NCI-H1694 (cell line): ENCODE measurements around the gene HECA.
A peak's percentile ranks its signal among the peaks of the same experiment; 100 is the strongest.

ENCODE experiments used
- DNase-seq: peaks from one replicate; lab custom pipeline; 2025; lab: John Stamatoyannopoulos, UW

The HECA gene

GRCh38 chr6:139161169-139161568, 26.3 kb downstream of the HECA start:
- DNase-seq = no peak

DNA sequence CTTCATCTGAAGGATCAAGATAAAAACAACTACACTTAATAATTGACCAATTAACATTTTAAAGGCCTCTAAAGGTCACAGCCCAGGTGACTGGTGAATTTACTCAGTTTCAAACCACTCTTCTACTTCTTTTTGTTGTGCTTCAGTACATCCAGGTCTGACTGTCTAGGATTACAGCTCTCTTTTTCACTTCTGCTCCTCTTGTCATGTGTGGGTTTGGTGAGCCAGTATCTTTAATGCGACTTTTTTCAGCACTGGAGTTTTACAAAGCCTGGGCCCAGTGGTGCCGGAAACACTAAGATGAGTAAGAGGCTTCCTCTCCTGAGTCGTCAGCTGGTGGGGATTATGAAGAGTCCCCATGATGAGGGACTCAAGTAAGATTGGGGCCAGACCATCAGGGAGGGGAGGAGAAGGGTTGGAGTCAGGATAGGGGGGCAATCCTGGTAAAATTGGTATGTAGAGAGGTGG, 27.0 kb downstream of the HECA start:
- no peak for DNase-seq

GRCh38 chr6:139164001-139164400, 29.1 kb downstream of the HECA start:
- no peak for DNase-seq

DNA sequence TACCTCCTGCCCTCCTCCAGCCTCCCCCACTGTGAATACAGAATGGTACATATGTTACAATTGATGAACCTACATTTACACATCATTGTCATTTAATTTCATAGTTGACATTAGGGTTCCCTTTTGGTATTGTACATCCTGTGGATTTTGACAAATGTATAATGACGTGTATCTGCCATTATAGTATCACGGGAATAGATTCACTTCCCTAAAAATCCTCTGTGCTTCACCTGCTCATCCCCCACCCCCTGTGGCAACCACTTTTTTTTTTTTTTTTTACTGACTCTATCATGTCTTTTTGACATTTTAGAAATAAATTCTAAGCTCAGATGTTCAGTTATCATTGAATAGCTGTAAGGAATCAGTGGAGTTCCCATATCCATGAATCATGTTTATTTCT, 30.4 kb downstream of the HECA start:
- no peak for DNase-seq

GRCh38 chr6:139166238-139166955, 31.5 kb downstream of the HECA start:
- DNase-seq = no peak

DNA sequence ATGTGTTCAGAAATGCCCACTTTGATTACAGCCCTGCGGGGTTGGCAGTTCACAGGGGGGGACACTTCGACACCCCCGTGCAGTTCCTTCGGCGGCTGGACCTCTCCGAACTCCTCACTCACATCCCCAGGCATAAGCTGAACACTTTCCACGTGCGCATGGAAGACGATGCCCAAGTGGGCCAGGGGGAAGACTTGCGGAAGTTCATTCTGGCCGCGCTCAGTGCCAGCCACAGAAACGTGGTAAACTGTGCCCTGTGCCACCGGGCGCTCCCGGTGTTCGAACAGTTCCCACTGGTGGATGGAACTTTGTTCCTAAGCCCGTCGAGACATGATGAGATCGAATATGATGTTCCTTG, 32.1 kb downstream of the HECA start:
- DNase-seq = no peak

GRCh38 chr6:139172151-139172550, 37.3 kb downstream of the HECA start:
- DNase-seq = no peak

DNA sequence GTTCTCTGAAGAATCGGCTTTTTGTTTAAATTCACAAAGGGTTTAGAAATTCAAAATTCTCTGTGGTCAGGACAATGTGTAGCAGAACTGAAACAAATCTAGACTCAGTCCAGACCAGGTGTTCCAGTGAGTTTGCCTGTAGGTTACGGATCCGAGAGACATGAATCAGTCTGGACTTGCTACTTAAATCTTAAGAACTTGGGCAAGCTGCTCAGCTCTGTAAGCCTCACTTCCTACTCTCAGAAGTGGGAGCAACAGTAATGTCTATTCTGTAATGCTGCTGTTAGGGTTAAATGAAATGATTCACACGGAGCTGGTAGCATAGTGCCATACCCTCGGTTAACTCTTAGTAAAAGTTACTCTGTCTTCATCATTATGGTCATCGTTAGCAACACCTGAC, 37.7 kb downstream of the HECA start:
- no peak for DNase-seq

DNA sequence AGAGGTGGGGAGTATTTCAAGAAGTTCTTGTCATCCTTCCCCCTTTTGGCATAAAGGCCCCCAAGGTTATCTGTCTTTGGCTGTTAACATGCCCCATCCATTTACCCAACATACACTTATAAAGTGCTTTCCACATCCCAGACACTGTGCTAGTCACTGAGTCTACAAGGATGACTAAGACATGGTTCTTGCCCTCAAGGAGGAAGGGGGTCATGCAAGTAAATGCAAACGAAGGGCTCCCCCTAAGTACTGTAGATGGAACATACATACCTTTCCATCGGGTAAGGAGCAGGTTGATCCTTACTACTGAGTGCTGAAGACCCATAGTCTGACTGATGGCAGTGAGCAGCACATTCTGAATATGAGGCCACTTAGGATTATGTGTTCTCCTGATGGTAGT, 38.3 kb downstream of the HECA start:
- no peak for DNase-seq

- no peak for DNase-seq
Observed at GRCh38 chr6:139173822-139174221, 38.9 kb downstream of the HECA start.

- DNase-seq = no peak
Observed at GRCh38 chr6:139174961-139175360, 40.1 kb downstream of the HECA start.

GRCh38 chr6:139175389-139175948, 40.6 kb downstream of the HECA start:
- DNase-seq = no peak

DNA sequence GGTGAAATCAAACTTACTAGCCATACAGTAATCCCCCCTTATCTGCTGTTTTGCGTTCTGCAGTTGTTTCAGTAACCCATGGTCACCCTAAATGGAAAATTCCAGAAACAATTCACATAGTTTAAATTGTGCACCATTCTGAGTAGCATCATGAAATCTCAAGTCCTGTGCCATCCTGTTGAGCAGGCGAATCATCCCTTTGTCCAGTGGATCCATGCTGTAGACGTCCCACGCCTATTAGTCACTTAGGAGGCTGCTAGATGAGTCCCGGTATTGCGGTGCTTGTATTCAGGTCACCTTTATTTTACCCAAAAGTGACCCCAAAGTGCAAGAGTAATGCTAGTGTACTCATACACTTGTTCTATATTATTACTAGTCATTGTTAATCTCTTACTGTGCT, 46.4 kb downstream of the HECA start:
- no peak for DNase-seq

GRCh38 chr6:139184047-139184446, 49.2 kb downstream of the HECA start:
- no peak for DNase-seq

GRCh38 chr6:139184459-139184858, 49.6 kb downstream of the HECA start:
- no peak for DNase-seq

DNA sequence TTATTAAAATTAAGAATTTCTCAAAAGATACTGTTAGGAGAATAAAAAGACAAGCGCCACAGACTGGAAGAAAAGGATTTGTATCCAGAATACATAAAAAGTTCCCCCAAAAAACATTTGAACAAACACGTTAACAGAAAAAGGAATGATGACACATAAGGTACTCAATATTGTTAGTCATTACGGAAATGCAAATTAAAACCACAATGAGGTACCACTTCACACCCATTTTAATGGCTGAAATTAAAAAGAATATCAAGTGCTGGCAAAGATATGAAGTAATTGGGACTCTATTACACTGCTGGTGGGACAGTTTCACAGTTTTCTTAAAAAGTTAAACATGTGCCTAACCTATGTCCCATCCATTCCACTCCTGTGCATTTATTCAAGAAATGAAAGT, 51.4 kb downstream of the HECA start:
- no peak for DNase-seq

GRCh38 chr6:139186692-139187091, 51.8 kb downstream of the HECA start:
- DNase-seq = no peak

DNA sequence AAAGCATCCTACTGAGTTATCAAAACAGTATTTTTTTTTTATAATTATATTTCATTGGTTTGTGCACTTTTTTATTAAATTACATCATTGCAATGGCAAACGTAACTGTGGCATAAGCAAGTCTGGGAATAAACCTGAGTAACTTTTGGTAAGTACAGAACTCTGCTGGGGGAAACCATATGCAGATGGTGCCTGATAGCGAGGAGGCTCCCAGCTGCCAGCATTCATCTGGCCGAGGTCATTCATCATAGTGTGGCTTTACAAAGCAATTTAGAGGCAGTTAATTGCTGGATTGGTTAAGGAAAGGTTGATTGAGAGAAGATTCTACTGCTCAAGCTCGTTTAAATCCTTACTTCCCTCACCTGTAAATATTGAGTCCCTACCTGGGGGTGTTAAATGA, 52.6 kb downstream of the HECA start:
- DNase-seq = peak; percentile 59

DNA sequence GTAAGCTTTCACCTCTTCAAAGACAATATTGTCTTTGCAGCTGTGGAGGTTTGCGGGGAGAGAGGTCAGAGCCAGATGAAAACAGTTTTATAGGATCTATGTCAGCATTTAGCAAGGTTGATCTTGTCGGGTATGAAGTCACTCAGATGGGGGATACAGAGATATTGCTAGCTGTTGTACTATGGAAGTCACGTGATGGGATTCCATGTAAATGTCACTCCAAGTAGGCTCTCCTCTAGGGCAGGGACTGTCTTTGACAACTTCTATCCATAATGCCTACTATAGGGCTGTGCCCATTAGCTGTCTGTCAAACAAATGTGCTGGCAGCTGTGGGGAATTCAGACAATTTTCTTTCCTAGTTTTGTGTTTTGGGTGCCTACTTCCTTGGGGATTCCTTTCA, 54.8 kb downstream of the HECA start:
- no peak for DNase-seq

GRCh38 chr6:139194740-139195139, 59.9 kb downstream of the HECA start:
- no peak for DNase-seq

- no peak for DNase-seq
Observed at GRCh38 chr6:139198529-139199288, 63.8 kb downstream of the HECA start.

DNA sequence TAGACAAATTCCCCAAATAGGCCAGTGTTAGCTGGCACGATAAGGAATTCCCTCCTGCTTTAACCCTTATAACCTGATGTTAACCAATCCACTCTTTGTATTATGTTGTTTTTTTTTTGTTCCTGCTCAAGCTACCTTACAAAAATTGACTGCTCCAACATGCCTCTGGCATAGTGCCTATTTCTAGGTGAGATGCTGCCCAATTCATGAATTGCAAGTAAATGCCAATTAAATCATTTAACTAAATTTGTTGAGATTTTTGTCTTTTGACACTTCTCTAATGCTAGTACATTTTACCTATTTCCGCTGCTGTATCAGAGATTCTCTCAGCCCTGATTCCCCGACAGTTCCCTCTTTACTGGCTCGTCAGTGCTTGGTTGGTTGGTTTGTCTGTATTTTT, 66.5 kb downstream of the HECA start:
- no peak for DNase-seq

- no peak for DNase-seq
Observed at GRCh38 chr6:139204978-139205377, 70.1 kb downstream of the HECA start.
